Measurements from ENCODE around the gene RAB11A. TPM values are rescaled to one million over a fixed set of nuclear protein-coding genes. Genes with fewer than 3 reads are reported as not detected.

The RAB11A gene
- total RNA-seq, 1 experiment from 2014 or later, result 263 TPM

DNA sequence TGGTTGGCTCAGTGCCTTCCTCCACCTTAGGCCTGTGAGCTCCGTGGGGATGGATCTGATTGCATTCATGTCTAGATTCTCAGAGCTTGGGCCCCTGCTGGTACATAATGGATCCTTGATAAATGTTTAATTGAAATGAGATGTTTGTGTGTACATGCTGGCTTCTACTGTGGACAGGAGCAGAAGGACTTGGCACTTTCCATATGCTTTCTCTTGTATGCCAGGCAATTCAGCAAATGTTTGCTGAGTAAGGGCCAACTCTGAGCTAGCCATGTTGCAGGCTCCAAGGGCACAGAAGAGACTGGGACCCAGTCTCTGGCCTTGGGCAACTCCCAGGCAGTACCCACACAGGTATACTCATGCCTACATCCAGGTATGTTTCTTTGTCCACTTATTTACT lies 67.0 kb downstream of the RAB11A start:
- Histone ChIP-seq H3K27ac (ENCODE audit: low read length) (no peak overlapping the region), H3K9me3 (ENCODE audit: control insufficient read depth, insufficient read depth, low read depth, low read length) (no peaks in the 10 kb centered on the region), H3K4me3 (ENCODE audit: low read depth in 2 of 2, low read length in 2 of 2) (no peak overlapping the region), H3K36me3 (ENCODE audit: control insufficient read depth, insufficient read depth, low read length) (no peaks in the 10 kb centered on the region), H3K27me3 (ENCODE audit: control insufficient read depth, insufficient read depth, low read length) (no peaks in the 10 kb centered on the region), H3K4me1 (ENCODE audit: control insufficient read depth, insufficient read depth, low read length) (no peaks in the 10 kb centered on the region)
- DNase-seq (ENCODE audit: low read depth, low spot score) (no peak), ATAC-seq (no peak)
- ChIA-PET CTCF (no interaction called here), POLR2A (no interaction called here)
- BruUV-seq (replicated peaks), result no TSS peak
- in situ Hi-C loops (cut with HindIII; ENCODE audit: low pct_unique_long_range_greater_than_20kb, low sequenced_read_pairs), result no loop called here
- intact Hi-C loops (cut with micrococcal nuclease; ENCODE audit: unreplicated experiment), result no loop called here
- no peak for TF ChIP-seq POLR2AphosphoS5 (IDR thresholded peaks at IDR 0.05; ENCODE audit: low read depth, low read length)
- TF ChIP-seq, protein P1, sequence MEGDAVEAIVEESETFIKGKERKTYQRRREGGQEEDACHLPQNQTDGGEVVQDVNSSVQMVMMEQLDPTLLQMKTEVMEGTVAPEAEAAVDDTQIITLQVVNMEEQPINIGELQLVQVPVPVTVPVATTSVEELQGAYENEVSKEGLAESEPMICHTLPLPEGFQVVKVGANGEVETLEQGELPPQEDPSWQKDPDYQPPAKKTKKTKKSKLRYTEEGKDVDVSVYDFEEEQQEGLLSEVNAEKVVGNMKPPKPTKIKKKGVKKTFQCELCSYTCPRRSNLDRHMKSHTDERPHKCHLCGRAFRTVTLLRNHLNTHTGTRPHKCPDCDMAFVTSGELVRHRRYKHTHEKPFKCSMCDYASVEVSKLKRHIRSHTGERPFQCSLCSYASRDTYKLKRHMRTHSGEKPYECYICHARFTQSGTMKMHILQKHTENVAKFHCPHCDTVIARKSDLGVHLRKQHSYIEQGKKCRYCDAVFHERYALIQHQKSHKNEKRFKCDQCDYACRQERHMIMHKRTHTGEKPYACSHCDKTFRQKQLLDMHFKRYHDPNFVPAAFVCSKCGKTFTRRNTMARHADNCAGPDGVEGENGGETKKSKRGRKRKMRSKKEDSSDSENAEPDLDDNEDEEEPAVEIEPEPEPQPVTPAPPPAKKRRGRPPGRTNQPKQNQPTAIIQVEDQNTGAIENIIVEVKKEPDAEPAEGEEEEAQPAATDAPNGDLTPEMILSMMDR (IDR thresholded peaks at IDR 0.05), result no peak
- TF ChIP-seq TCF7L2 (IDR thresholded peaks at IDR 0.05; ENCODE audit: low read depth, low read length), result no peak
- TF ChIP-seq SIN3A (IDR thresholded peaks at IDR 0.05; ENCODE audit: borderline replicate concordance, insufficient read depth, low read depth, low read length), result no peak
- TF ChIP-seq, protein P2, sequence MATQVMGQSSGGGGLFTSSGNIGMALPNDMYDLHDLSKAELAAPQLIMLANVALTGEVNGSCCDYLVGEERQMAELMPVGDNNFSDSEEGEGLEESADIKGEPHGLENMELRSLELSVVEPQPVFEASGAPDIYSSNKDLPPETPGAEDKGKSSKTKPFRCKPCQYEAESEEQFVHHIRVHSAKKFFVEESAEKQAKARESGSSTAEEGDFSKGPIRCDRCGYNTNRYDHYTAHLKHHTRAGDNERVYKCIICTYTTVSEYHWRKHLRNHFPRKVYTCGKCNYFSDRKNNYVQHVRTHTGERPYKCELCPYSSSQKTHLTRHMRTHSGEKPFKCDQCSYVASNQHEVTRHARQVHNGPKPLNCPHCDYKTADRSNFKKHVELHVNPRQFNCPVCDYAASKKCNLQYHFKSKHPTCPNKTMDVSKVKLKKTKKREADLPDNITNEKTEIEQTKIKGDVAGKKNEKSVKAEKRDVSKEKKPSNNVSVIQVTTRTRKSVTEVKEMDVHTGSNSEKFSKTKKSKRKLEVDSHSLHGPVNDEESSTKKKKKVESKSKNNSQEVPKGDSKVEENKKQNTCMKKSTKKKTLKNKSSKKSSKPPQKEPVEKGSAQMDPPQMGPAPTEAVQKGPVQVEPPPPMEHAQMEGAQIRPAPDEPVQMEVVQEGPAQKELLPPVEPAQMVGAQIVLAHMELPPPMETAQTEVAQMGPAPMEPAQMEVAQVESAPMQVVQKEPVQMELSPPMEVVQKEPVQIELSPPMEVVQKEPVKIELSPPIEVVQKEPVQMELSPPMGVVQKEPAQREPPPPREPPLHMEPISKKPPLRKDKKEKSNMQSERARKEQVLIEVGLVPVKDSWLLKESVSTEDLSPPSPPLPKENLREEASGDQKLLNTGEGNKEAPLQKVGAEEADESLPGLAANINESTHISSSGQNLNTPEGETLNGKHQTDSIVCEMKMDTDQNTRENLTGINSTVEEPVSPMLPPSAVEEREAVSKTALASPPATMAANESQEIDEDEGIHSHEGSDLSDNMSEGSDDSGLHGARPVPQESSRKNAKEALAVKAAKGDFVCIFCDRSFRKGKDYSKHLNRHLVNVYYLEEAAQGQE (IDR thresholded peaks at IDR 0.05; ENCODE audit: insufficient read depth in 1 of 2, low read depth in 2 of 2, low read length in 1 of 2), result no peak

DNA sequence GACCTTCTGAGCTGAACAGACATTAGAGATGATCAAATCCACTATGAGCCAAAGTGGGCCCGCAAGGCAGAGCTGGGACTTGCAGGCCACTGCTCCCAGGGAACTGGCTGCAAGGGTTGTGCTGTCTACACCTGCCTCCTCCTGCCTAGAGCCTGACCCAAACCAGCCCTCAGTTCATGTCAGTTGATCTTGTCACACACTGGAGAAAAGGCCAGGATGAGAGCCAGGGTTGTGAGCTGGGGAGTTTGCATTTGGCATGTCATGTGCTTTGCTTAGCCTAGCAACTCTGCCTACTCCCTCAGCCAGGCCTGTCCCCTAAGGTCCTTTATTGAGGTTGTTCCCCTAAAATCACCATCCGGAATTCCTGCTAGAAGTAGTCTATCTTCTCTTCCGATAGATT lies 67.8 kb downstream of the RAB11A start:
- no peak for DNase-seq (ENCODE audit: low read depth, low spot score)
- intact Hi-C loops (cut with micrococcal nuclease; ENCODE audit: unreplicated experiment), result no loop called here
- no peaks in the 10 kb centered on the region for H3K36me3 ChIP-seq (ENCODE audit: control insufficient read depth, insufficient read depth, low read length)
- H3K9me3 ChIP-seq (ENCODE audit: control insufficient read depth, insufficient read depth, low read depth, low read length), result no peaks in the 10 kb centered on the region
- H3K4me3 ChIP-seq (ENCODE audit: low read depth in 2 of 2, low read length in 2 of 2), result no peak overlapping the region
- H3K27ac ChIP-seq (ENCODE audit: low read length), result no peak overlapping the region
- no peaks in the 10 kb centered on the region for H3K4me1 ChIP-seq (ENCODE audit: control insufficient read depth, insufficient read depth, low read length)
- no peak for ATAC-seq
- no peak for TF ChIP-seq POLR2AphosphoS5 (IDR thresholded peaks at IDR 0.05; ENCODE audit: low read depth, low read length)
- TF ChIP-seq, protein P1 (IDR thresholded peaks at IDR 0.05), result no peak
- TF ChIP-seq, protein P2 (IDR thresholded peaks at IDR 0.05; ENCODE audit: insufficient read depth in 1 of 2, low read depth in 2 of 2, low read length in 1 of 2), result no peak
- no peak for TF ChIP-seq SIN3A (IDR thresholded peaks at IDR 0.05; ENCODE audit: borderline replicate concordance, insufficient read depth, low read depth, low read length)
- no peak for TF ChIP-seq TCF7L2 (IDR thresholded peaks at IDR 0.05; ENCODE audit: low read depth, low read length)
- ChIA-PET POLR2A (interaction anchor here (0.6 kb wide), 1 partner anchor 313 kb away, joined by 5 read pairs; no protein-coding TSS in a partner anchor), CTCF (interaction anchor here (0.6 kb wide), 1 partner anchor 298 kb away, joined by 3 read pairs; no protein-coding TSS in a partner anchor)
- BruUV-seq (replicated peaks), result no TSS peak
- H3K27me3 ChIP-seq (ENCODE audit: control insufficient read depth, insufficient read depth, low read length), result no peaks in the 10 kb centered on the region
- in situ Hi-C loops (cut with HindIII; ENCODE audit: low pct_unique_long_range_greater_than_20kb, low sequenced_read_pairs), result no loop called here

Measured in Panc1 (cell line).